ENCODE measurements around the gene LBH. TPM values are rescaled to one million over a fixed set of nuclear protein-coding genes. Genes with fewer than 3 reads are reported as not detected.
A peak's percentile ranks its signal among the peaks of the same experiment; 100 is the strongest.
"Not testable (repeated sequence)": the region's sequence is repeated elsewhere in the genome, so short reads cannot be mapped to it uniquely, and the experiment has no call there.

LBH gene
- total and polyA plus RNA-seq, 4 donors, result 56.1 to 213 (median 94.5) TPM

GRCh38 chr2:30262716-30263309, 31.5 kb downstream of the LBH start:
- intact Hi-C loops (cut with DNase I), result no loop called here
- ATAC-seq (ENCODE audit: low FRiP score), result no peak
- Histone ChIP-seq H3K4me1 (ENCODE audit: control insufficient read depth in 1 of 2, insufficient read depth in 2 of 2, low read length in 2 of 2) (no peaks in the 10 kb centered on the region), H3K27me3 (ENCODE audit: control insufficient read depth in 1 of 2, insufficient read depth in 2 of 2, low read length in 1 of 2) (no peaks in the 10 kb centered on the region), H3K4me3 (ENCODE audit: low read length in 2 of 2) (no peak overlapping the region), H3K9me3 (ENCODE audit: control insufficient read depth, low read length) (no peaks in the 10 kb centered on the region), H3K27ac (ENCODE audit: low read depth in 1 of 2, low read length in 2 of 2) (no peak overlapping the region), H3K36me3 (ENCODE audit: control insufficient read depth in 1 of 2, insufficient read depth in 2 of 2, low read length in 1 of 2) (peaks cover 4 to 5% of the 10 kb centered on the region in 2 donors)
- WGBS, 2 donors, result 96 to 97% methylated on average over 5 of the region's 5 CpGs
- no peak for DNase-seq

GRCh38 chr2:30264274-30264673, 32.9 kb downstream of the LBH start:
- no peak for DNase-seq
- H3K36me3 ChIP-seq (ENCODE audit: control insufficient read depth in 1 of 2, insufficient read depth in 2 of 2, low read length in 1 of 2), result no peaks in the 10 kb centered on the region
- H3K27ac ChIP-seq (ENCODE audit: low read depth in 1 of 2, low read length in 2 of 2), result no peak overlapping the region
- no peak overlapping the region for H3K4me3 ChIP-seq (ENCODE audit: low read length in 2 of 2)
- intact Hi-C loops (cut with DNase I), result no loop called here
- no peak for ATAC-seq (ENCODE audit: low FRiP score)
- 81 to 84% methylated on average over 3 of the region's 3 CpGs for WGBS, 2 donors
- no peaks in the 10 kb centered on the region for H3K27me3 ChIP-seq (ENCODE audit: control insufficient read depth in 1 of 2, insufficient read depth in 2 of 2, low read length in 1 of 2)
- H3K4me1 ChIP-seq (ENCODE audit: control insufficient read depth in 1 of 2, insufficient read depth in 2 of 2, low read length in 2 of 2), result no peaks in the 10 kb centered on the region
- no peaks in the 10 kb centered on the region for H3K9me3 ChIP-seq (ENCODE audit: control insufficient read depth, low read length)

GRCh38 chr2:30265052-30266015, 34.0 kb downstream of the LBH start:
- DNase-seq (no peak), ATAC-seq (ENCODE audit: low FRiP score) (peak; percentile 47)
- Histone ChIP-seq H3K27me3 (ENCODE audit: control insufficient read depth in 1 of 2, insufficient read depth in 2 of 2, low read length in 1 of 2) (no peaks in the 10 kb centered on the region), H3K4me3 (ENCODE audit: low read length in 2 of 2) (no peak overlapping the region), H3K36me3 (ENCODE audit: control insufficient read depth in 1 of 2, insufficient read depth in 2 of 2, low read length in 1 of 2) (no peaks in the 10 kb centered on the region), H3K9me3 (ENCODE audit: control insufficient read depth, low read length) (no peaks in the 10 kb centered on the region), H3K27ac (ENCODE audit: low read depth in 1 of 2, low read length in 2 of 2) (peak overlapping the region in 1 of 2 donors; percentile 87), H3K4me1 (ENCODE audit: control insufficient read depth in 1 of 2, insufficient read depth in 2 of 2, low read length in 2 of 2) (no peaks in the 10 kb centered on the region)
- intact Hi-C loops (cut with DNase I), result no loop called here
- WGBS, 2 donors, result 50 to 51% methylated on average over 4 of the region's 4 CpGs

- ATAC-seq (ENCODE audit: low FRiP score) (peak; percentile 40), DNase-seq (peak in 1 of 2 donors; percentile 61)
- no peaks in the 10 kb centered on the region for H3K27me3 ChIP-seq (ENCODE audit: control insufficient read depth in 1 of 2, insufficient read depth in 2 of 2, low read length in 1 of 2)
- H3K36me3 ChIP-seq (ENCODE audit: control insufficient read depth in 1 of 2, insufficient read depth in 2 of 2, low read length in 1 of 2), result no peaks in the 10 kb centered on the region
- no peaks in the 10 kb centered on the region for H3K9me3 ChIP-seq (ENCODE audit: control insufficient read depth, low read length)
- no peaks in the 10 kb centered on the region for H3K4me1 ChIP-seq (ENCODE audit: control insufficient read depth in 1 of 2, insufficient read depth in 2 of 2, low read length in 2 of 2)
- 76 to 84% methylated on average over 7 of the region's 7 CpGs for WGBS, 2 donors
- H3K27ac ChIP-seq (ENCODE audit: low read depth in 1 of 2, low read length in 2 of 2), result peak overlapping the region; percentile 6 to 53
- intact Hi-C loops (cut with DNase I), result no loop called here
- H3K4me3 ChIP-seq (ENCODE audit: low read length in 2 of 2), result no peak overlapping the region
Observed at GRCh38 chr2:30266051-30266621, 34.8 kb downstream of the LBH start.

- H3K9me3 ChIP-seq (ENCODE audit: control insufficient read depth, low read length), result no peaks in the 10 kb centered on the region
- DNase-seq (no peak), ATAC-seq (ENCODE audit: low FRiP score) (peak; percentile 45)
- no peak overlapping the region for H3K4me3 ChIP-seq (ENCODE audit: low read length in 2 of 2)
- H3K27ac ChIP-seq (ENCODE audit: low read depth in 1 of 2, low read length in 2 of 2), result peak overlapping the region in 1 of 2 donors; percentile 53
- no peaks in the 10 kb centered on the region for H3K27me3 ChIP-seq (ENCODE audit: control insufficient read depth in 1 of 2, insufficient read depth in 2 of 2, low read length in 1 of 2)
- H3K36me3 ChIP-seq (ENCODE audit: control insufficient read depth in 1 of 2, insufficient read depth in 2 of 2, low read length in 1 of 2), result no peaks in the 10 kb centered on the region
- 97 to 98% methylated on average over 5 of the region's 5 CpGs for WGBS, 2 donors
- intact Hi-C loops (cut with DNase I), result no loop called here
- H3K4me1 ChIP-seq (ENCODE audit: control insufficient read depth in 1 of 2, insufficient read depth in 2 of 2, low read length in 2 of 2), result no peaks in the 10 kb centered on the region
Observed at GRCh38 chr2:30266705-30267104, 35.4 kb downstream of the LBH start.

GRCh38 chr2:30267161-30267975, 36.0 kb downstream of the LBH start:
- DNase-seq, result no peak
- Histone ChIP-seq H3K9me3 (ENCODE audit: control insufficient read depth, low read length) (no peaks in the 10 kb centered on the region), H3K4me3 (ENCODE audit: low read length in 2 of 2) (no peak overlapping the region), H3K36me3 (ENCODE audit: control insufficient read depth in 1 of 2, insufficient read depth in 2 of 2, low read length in 1 of 2) (no peaks in the 10 kb centered on the region), H3K4me1 (ENCODE audit: control insufficient read depth in 1 of 2, insufficient read depth in 2 of 2, low read length in 2 of 2) (no peaks in the 10 kb centered on the region), H3K27ac (ENCODE audit: low read depth in 1 of 2, low read length in 2 of 2) (peak overlapping the region in 1 of 2 donors; percentile 2), H3K27me3 (ENCODE audit: control insufficient read depth in 1 of 2, insufficient read depth in 2 of 2, low read length in 1 of 2) (no peaks in the 10 kb centered on the region)
- 91% methylated on average over 13 of the region's 13 CpGs for WGBS, 2 donors
- intact Hi-C loops (cut with DNase I), result no loop called here
- ATAC-seq (ENCODE audit: low FRiP score), result no peak

GRCh38 chr2:30268296-30268871, 37.0 kb downstream of the LBH start:
- no peaks in the 10 kb centered on the region for H3K9me3 ChIP-seq (ENCODE audit: control insufficient read depth, low read length)
- no peak overlapping the region for H3K4me3 ChIP-seq (ENCODE audit: low read length in 2 of 2)
- ATAC-seq (ENCODE audit: low FRiP score) (no peak), DNase-seq (no peak)
- WGBS, 2 donors, result 80 to 82% methylated on average over 5 of the region's 5 CpGs
- intact Hi-C loops (cut with DNase I), result no loop called here
- no peaks in the 10 kb centered on the region for H3K4me1 ChIP-seq (ENCODE audit: control insufficient read depth in 1 of 2, insufficient read depth in 2 of 2, low read length in 2 of 2)
- no peaks in the 10 kb centered on the region for H3K36me3 ChIP-seq (ENCODE audit: control insufficient read depth in 1 of 2, insufficient read depth in 2 of 2, low read length in 1 of 2)
- no peak overlapping the region for H3K27ac ChIP-seq (ENCODE audit: low read depth in 1 of 2, low read length in 2 of 2)
- H3K27me3 ChIP-seq (ENCODE audit: control insufficient read depth in 1 of 2, insufficient read depth in 2 of 2, low read length in 1 of 2), result no peaks in the 10 kb centered on the region

GRCh38 chr2:30269114-30269770, 37.9 kb downstream of the LBH start:
- H3K36me3 ChIP-seq (ENCODE audit: control insufficient read depth in 1 of 2, insufficient read depth in 2 of 2, low read length in 1 of 2); H3K4me1 ChIP-seq (ENCODE audit: control insufficient read depth in 1 of 2, insufficient read depth in 2 of 2, low read length in 2 of 2); H3K27ac ChIP-seq (ENCODE audit: low read depth in 1 of 2, low read length in 2 of 2); ATAC-seq (ENCODE audit: low FRiP score); intact Hi-C loops (cut with DNase I); H3K27me3 ChIP-seq (ENCODE audit: control insufficient read depth in 1 of 2, insufficient read depth in 2 of 2, low read length in 1 of 2); DNase-seq; H3K4me3 ChIP-seq (ENCODE audit: low read length in 2 of 2); H3K9me3 ChIP-seq (ENCODE audit: control insufficient read depth, low read length): not testable (repeated sequence)
- WGBS, 2 donors, result 96 to 97% methylated on average over 16 of the region's 16 CpGs

Data from aorta (tissue), 5 donors.